ENCODE data around the gene WBP2NL.

WBP2NL gene

DNA sequence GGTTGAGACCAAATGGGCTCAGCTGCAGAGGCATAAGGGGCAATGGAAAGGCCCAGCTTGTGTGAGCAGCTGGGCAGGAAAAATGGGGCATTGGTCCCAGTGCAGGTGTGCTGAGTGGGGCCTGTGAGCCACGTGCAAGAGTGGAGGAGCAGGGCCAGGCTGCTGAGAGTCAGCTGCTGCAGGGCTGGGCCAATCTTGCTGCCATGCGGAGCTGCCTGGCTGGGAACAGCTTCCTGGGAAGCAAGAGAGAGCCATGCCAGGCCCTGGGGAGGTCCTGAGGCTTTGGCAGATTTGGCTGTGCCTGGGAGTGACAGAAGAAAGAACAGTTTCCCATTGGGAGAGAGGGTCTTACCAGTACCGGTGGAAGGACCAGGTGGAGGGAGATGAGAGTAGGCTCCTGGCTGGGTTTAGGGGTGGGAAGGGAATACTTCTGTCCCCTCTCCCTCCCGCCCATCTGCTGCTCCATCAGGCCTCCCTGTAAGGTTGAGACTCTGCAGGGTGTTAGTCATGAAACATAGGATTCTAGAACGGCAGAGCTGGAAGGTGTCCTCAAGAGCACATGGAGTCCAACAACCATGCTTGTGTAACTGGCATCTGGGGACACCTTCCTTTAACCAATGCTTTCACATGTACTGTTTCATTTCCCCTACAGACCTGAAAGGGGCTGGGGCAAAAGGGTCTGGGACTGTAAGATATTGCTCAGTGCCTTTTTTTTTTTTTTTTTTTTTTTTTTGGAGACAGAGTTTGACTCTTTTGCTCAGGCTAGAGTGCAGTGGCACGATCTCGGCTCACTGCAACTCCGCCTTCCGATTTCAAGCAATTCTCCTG is 19.0 kb upstream of the WBP2NL start:
- no peak for DNase-seq

DNA sequence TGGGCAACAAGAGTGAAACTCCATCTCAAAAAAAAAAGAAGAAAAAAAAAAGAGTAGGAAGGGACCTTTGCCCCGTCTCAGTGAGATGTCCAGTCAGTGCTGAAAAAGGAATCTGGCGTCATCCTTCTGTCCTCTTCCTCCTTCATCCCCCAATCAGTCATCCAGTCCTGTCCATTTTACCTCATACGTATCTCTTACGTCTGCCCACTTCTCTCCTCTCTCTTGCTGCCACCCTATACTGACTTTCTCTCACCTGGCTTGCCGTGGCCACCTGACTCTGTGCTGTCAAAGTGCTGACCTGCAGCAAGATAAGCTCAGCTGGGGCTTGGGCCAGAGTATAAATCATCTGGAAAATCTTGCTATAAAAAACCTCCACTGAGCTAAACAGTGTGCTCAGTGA is 15.7 kb upstream of the WBP2NL start:
- DNase-seq: no peak

DNA sequence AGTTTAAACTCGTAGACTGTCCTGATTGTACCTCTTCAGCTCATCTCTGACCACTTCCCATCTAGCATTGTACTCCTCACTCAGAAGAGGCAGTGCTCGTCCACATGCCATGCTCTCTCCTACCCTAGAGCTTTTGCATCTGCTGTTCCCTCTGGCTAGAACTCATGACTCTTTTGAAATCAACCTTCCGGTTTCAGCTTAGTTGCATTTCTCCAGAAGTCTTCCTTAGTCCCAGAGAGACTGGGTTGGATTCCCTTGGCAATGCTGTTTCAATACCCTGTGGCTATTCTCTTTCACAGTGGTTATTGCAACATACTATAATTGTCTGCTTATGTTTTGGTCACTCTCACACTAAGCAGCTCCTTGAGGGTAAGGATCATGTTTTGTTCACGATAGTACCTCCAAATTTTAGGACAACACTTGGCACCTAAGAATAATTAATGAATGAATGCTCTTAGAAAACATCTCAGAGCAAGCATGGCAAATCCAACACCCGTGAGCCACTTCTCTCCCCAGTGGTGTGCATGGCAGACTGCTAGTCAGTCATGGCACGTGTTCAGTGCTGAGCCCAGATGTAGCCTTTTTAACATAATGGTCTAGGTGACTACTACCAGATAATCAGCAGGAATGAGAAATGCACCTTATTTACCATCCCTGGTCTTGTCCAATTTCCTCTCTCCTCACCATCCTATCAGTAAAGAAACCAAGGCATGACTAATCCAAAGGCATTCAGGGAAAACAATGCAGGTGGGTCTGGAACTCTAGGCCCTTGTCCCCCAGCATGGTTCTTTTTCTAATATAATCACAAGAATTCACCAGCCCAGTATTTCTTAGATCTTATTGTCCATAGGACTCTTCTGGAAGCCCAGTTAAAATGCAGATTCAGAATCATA is 14.8 kb upstream of the WBP2NL start:
- DNase-seq: no peak

DNA sequence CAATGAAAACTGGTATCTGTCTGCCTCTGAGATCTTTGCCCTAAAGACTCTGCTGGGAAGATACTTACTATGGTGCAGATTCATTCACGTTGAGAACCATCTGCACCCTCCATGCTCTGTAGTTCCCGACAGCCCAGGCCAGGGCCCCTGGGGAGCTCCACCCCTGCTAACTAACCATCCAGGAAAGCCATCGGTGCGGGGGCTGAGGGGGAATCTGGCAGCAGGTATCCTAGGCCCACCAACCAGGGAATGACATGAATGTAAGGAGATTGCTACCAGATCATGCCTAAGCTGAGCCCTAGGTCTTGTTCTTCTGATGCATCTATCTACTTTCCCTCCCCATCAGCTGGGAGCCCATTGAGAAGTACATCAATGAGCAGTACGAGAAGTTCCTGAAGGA is 11.3 kb upstream of the WBP2NL start:
- DNase-seq: no peak

DNA sequence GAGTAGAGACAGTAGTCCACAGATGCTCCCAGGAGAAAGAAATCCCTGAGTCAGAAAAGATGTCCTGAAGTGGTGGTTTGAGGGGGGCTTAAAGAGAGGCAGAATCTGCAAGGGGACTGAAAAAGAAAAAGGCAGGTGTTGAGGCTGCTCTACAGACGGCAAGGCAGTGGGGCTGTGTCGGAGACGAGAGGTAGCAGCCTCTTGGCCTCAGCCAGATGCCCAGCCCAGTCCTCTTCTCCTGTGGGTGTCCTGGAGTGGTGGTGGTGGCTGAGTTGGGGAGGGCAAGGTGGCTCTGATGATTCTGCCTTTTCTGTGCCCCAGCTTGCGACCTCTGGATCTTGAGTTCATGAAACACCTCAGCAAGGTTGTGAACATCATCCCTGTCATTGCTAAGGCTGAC is 9.3 kb upstream of the WBP2NL start:
- no peak for DNase-seq

DNA sequence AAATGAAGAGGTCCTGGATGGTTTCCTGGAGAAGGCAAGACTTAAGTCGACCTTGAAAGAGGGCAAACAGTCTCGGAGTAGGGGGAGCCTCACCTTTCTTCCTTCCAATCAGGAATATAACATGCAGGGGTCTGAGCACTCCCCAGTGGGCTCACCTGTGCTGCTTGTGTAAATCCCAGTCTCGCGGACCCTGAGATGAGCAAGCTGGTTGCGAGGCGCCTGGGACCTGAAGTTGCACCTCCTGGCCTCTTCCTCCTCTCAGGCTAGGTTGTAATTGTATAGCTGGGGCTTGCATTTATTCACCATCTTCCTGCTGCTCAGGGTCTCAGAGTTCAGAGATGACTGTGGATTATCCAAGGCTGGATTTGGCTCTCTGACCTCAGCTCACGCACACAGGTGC is 7.5 kb upstream of the WBP2NL start:
- DNase-seq: no peak

DNA sequence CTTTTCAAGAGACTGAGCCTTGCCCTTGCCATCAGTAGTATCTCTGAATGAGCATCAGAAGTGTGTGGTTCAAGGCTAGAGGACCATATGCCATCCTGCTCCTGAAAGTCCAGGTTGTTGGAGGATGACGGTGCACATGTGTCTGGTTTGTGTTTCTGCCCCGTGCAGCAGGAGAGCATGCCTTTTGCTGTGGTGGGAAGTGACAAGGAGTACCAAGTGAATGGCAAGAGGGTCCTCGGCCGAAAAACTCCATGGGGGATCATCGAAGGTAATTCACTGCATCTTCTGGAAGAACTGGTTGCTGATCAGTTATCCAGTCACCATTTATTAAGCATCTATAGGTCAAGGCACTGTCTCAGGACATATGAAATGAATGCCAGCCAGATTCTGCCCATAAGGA is 6.1 kb upstream of the WBP2NL start:
- no peak for DNase-seq

DNA sequence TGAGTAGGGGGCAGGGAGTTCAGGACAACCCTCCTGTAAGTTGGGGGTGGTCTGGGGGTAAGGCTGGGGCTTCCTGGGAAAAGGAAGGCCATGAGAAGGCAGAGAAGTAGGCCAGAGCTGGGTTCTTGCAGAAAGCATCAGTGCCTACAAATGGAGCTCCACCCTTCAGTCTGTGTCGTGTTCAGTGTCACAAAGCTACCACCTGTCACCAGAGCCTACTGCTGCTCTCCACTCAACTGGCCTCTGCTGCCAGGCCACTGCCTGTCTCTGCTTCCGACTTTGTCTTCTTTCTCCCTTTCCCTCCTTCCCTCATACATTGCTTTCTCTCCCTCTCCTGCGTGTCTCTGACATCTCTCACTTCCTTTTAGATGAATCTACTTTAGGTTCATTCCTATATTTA is 3.4 kb upstream of the WBP2NL start:
- DNase-seq: no peak

DNA sequence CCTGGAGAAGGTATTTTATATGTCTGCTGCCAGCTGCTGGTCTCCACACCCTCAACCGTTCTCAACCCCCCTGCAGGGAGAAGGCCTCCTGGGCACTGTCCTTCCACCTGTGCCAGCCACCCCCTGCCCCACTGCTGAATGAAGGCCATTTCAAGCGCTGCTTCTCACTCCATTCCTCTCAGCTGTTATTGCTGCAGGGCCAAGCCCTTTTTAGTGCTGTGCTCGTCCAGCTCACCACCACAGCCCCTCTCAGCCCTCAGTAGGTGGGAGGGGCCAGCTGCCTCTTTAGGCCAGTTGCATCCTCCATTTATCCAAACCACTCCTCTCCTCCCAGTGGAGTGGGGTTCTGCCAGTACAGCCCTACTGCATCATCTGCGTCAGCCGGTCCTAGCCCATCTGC is 1.8 kb upstream of the WBP2NL start:
- no peak for DNase-seq

DNA sequence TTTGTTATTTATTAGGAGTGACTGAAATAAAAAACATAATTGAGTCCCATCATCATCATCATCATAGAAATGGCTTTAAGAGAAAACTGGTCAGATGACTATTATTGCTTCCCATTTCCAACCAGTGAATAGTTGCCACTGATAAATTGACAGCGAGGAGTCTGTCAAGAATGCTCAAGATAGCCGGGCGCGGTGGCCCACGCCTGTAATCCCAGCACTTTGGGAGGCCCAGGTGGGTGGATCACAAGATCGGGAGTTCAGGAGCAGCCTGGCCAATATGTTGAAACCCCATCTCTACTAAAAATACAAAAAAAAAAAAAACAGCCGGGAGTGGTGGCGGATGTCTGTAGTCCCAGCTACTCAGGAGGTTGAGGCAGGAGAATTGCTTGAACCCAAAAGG is 1.9 kb downstream of the WBP2NL start:
- DNase-seq: no peak

DNA sequence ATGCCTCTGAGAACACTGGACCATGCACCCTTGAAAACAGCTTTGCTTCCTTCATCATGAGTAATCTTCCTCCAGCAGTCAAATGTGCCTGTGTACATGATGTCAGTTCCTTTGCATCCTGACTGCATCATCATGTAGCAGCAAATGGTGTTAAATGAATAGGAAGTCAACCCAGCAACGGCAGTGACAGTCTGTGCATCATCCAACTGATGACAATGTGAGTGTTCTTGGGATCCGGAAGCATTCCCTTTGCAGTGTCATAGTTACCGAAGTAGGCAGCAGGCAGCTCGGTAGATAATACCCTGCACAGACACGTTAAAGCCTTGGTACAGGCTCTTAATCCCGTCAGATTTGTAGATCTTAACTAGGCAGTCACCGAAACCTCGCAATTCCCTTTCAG is 2.5 kb downstream of the WBP2NL start:
- DNase-seq: no peak

DNA sequence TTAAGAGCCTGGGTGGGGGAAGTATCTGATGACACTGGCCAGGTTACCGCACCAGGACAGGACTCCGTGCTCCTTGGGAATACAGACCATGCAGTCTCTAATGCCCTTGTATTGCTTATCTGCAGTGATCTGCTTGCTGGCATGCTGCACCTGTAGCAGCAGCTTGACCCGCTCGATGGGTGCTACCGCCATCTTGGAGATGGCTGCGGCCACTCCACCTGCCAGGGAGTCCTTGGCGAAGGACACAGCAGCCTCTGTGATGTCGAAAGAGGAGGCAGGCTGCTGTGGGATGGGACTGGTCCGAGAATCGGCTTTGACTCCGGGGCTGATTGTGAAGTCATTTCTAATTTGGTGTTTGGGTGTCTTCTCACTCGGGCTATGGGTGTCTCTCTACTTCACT is 3.1 kb downstream of the WBP2NL start:
- no peak for DNase-seq

DNA sequence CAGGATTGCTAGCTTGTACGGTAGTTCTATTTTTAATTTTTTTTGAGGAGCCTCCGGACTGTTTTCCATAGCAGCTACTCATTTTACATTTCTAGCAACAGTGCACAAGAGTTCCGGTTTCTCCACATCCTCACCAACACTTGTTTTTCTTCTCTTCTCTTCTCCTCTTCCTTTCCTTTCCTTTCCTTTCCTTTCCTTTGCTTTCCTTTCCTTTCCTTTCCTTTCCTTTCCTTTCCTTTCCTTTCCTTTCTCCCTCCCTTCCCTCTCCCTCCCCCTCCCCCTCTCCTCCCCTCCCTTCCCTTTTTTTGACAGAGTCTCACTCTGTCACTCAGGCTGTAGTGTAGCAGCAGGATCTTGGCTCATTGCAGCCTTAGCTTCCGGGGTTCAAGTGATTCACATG is 9.3 kb downstream of the WBP2NL start:
- DNase-seq: no peak

DNA sequence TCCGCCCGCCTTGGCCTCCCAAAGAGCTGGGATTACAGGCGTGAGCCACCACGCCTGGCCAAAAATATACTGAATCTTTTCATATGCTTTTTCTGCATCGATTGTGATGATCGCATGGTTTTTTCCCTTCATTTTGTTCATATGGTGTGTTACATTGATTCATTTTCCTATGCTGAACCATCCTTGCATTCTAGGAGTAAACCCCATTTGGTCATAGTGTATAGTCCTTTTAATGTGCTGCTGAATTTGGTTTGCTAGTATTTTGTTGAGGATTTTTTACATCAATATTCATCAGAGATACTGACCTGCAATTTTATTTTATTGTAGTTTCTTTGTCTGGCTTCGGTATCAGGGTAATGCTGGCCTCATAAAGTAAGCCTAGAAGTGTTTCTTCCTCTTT is 12.2 kb downstream of the WBP2NL start:
- DNase-seq: no peak

DNA sequence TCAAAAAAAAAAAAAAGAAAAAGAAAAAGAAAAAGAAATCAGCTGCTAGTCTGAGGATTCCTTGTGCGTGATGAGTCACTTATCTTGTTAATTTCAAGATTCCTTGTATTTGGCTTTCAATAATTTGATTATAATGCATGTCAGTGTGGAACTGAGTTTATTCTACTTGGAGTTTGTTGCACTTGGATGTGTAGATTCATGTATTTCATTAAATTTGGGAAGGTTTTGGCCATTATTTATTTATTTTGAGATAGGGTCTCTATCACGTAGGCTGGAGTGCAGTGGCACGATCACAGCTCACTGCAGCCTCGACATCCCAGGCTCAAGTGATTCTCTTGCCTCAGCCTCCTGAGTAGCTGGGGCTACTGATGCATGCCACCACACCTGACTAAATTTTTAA is 14.8 kb downstream of the WBP2NL start:
- DNase-seq: no peak

DNA sequence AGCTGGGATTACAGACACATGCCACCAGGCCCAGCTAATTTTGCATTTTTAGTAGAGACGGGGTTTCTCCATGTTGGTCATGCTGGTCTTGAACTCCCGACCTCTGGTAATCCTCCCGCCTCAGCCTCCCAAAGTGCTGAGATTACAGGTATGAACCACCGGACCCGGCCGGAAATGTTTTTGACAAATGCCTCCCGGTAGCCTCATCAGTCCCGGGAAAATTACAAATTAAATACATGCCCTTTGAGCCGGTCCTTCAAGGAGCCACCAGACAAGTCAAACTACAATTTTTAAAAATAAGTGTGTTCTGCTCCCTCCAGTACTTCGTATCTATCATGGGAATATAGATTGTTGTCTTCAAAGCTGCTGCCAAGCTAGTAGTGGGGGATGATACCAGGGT is 17.5 kb downstream of the WBP2NL start:
- no peak for DNase-seq

DNA sequence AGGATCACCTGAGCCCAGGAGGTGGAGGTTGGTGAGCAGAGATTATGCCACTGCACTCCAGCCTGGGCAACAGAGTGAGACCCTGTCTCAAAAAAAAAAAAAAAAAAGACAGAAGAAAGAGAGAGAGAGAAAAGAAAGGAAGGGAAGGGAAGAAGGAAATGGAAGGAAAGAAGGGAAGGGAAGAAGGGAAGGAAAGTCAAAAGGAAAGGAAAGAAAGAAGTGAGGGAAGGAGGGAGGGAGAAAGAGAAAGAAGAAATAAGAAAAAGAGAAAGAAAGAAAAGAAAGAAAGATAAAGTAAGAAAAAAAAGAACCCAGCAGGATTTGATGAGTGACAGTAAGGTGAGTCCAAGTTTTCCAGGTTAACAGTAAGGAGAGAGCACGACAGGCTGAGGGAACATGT is 19.6 kb downstream of the WBP2NL start:
- no peak for DNase-seq

DNA sequence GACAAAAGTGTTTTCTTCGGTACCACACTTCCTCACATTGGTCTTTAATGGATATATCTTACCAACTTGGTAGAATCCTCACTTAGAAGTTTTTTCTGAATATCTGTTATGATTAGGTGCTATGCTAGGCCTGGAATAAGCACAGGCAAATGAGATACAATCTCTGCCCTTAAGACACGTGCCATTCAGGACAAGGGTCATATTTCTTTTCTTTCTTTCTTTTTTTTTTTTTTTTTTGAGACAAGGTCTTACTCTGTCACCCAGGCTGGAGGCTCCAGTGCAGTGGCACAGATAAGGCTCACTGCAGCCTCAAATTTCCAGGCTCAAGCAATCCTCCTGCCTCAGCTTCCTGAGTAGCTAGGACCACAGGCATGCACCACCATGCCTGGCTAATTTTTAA is 23.0 kb downstream of the WBP2NL start:
- DNase-seq: no peak

DNA sequence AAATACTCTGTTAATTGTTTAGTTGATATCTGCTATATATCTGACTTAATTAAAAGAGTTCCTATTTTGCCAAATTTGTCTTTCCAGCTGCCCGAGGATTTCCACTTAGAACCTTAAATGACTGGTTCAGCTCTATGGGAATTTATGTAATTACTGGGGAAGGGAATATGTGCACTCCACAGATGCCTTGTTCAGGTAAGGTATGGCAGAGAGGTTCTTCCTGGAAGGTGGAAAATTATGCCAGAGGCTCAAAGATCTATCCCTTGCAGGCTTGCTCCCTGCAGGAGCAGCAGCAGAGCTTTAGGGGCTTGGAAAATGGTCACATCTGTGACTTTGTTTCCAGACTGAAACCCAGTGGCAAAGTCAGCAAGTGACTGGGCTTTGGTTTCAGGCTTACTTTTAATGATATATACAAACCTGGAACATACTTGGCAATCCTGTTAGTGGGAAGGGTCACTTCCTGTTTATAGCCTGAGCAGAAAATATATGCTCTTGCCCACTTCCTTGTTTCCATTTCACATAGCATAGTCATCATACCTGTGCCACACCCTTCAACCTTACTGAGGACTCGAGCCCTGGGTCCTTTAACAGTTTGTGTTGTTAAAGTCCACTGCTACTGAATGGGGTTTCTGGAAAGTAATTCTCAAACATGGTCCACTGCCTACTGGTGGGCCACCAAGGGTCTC is 23.7 kb downstream of the WBP2NL start:
- peak; percentile 8 for DNase-seq

DNA sequence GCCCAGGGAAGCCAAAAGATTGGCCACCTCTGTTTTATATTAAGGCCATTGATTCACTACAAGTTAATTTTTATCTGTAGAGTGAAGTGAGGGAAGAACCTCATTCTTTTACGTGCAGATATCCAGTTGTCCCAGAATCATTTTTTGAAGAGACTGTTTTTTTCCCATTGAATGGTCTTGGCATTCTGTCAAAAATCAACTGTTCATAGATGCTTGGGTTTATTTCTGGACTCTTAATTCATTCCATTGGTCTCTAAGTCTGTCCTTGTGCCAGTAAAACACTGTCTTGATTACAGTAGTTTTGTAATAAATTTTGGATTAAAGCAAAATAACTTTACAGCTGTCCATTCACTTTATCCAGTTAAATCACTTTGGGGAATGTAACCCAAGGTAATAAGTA is 26.8 kb downstream of the WBP2NL start:
- DNase-seq: no peak

DNA sequence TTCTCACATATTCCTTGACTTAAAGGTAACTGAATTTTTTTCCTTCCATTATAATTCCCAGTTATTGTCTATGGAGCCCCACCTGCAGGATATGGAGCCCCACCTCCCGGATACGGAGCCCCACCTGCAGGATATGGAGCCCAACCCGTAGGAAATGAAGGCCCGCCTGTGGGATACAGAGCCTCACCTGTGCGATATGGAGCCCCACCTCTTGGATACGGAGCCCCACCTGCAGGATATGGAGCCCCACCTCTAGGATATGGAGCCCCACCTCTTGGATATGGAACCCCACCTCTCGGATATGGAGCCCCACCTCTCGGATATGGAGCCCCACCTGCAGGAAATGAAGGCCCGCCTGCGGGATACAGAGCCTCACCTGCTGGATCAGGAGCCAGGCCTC is 28.1 kb downstream of the WBP2NL start:
- DNase-seq: no peak

DNA sequence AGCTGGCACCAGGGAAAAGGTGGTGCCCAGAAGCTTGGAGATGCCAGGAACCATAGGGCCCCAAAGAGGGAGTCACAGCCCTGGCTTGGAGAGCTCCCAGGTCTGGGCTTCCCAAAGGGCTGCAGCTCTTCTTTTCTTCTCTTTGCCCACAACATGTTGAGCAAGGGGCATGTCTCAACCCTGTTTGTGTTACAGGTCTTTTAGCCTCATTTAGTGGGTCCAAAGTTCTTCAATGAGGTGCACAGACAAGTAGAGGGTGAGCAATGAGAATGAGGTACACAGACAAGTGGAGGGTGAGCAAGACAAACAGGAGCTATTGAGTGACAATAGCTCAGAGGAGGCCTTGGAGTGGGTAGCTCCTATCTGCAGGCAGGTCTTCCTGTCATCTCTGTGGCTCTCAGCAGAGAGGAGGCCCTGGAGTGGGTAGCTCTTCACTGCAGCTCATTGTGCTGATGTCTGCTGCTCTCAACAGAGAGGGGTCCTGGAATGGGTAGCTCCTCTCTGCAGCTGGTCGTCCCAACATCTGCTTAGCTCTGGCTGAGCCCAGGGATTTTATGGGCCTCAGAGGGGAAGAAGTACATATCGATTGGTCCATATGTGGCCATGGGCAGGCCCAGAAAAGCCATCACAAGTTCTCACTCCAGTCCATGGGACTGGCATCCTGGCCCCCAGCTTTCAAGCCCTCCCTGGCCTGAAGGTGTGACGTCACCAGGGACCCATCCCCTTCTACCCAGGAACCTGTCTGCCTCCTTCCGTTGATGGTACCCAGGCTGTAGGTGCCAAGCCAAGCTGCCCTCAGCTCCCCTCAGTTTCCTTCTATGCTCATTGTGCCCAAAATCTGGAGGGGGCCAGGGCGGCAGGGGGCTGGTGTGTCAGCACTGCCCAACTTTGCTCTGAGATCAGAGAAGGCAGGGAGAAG is 34.9 kb downstream of the WBP2NL start:
- DNase-seq: no peak

DNA sequence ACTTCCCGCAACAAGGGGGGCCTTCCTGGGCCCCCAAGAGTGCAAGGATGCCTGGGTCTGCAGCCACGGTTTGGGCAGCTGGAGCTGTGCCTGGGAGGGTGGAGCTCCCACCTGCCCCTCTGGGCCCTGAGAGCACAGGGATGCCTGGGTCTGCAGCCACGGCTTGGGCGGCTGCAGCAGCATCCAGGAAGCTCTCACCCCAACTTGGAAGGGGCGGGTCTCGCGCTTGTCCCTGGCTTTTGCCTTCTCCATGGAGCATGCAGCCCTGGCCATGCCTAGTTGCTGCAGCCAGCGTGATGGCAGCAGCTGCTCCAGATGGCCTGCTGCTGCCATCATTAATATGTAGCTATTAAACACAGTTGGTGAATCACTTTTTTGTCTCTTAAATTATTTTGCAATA is 36.7 kb downstream of the WBP2NL start:
- no peak for DNase-seq
